ENCODE measurements around the gene SFT2D3. TPM values are rescaled to one million over a fixed set of nuclear protein-coding genes. Genes with fewer than 3 reads are reported as not detected.

The SFT2D3 gene
- polyA plus RNA-seq, 2 of the 4 experiments (the other 2 are of a cell fraction) = 4.5 to 10.4 TPM

GRCh38 chr2:127654084-127654837 is 47.0 kb upstream of the SFT2D3 start:
- CTCF ChIA-PET = interaction anchor here (1.3 to 5.3 kb wide), 4 partner anchors 13 to 457 kb away, joined by 3 to 31 read pairs (median 8); no protein-coding TSS in a partner anchor
- WGBS (ENCODE audit: missing lambda C conversion rate) = 82% methylated on average over 18 of the region's 24 CpGs

DNA sequence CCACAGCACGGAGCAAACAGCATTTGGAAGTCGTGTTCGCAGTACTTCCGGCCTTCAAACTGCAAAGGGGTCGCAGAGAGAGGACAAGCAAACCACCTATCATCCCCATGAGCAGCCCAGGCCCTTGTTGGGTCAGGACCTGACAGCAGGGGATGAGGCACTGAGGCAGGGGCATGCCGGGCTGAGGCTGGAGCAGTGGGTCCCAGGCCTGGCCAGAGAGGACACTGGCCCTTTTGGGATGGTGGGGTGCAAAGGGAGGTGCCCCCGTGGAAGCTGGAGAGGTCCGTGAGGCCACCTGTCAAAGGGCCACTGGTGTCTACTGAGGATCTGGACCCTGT is 46.5 kb upstream of the SFT2D3 start:
- CTCF ChIA-PET = interaction anchor here (1.5 to 5.3 kb wide), 2 partner anchors 16 to 63 kb away, joined by 3 to 31 read pairs; no protein-coding TSS in a partner anchor
- 77% methylated on average over 8 of the region's 8 CpGs for WGBS (ENCODE audit: missing lambda C conversion rate)
- FAIRE-seq = no peak

More at GRCh38 chr2:127654084-127654837, 47.0 kb upstream of the SFT2D3 start:
- no peak for FAIRE-seq
- H3K4me3 ChIP-seq = no peak overlapping the region
- H3K27ac ChIP-seq = no peak overlapping the region
- no peak for TF ChIP-seq MYC (IDR thresholded peaks at IDR 0.05; ENCODE audit: borderline replicate concordance, low read length)
- TF ChIP-seq, protein P1, sequence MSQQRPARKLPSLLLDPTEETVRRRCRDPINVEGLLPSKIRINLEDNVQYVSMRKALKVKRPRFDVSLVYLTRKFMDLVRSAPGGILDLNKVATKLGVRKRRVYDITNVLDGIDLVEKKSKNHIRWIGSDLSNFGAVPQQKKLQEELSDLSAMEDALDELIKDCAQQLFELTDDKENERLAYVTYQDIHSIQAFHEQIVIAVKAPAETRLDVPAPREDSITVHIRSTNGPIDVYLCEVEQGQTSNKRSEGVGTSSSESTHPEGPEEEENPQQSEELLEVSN (IDR thresholded peaks at IDR 0.05; ENCODE audit: borderline replicate concordance, low read depth) = no peak
- no peak for TF ChIP-seq EHMT2 (IDR thresholded peaks at IDR 0.05; ENCODE audit: low read depth)
- TF ChIP-seq RFX5 (IDR thresholded peaks at IDR 0.05) = no peak
- no peak for TF ChIP-seq USF2 (IDR thresholded peaks at IDR 0.05)
- no peak for TF ChIP-seq MAZ (IDR thresholded peaks at IDR 0.05; ENCODE audit: borderline replicate concordance, low read depth, low read length)
- no peak for TF ChIP-seq FOSL2 (IDR thresholded peaks at IDR 0.05)
- TF ChIP-seq FOSL2 (CRISPR knock-in tag; IDR thresholded peaks at IDR 0.05) = no peak
- no peak for TF ChIP-seq CHD2 (IDR thresholded peaks at IDR 0.05; ENCODE audit: low read length, partially characterized antibody)
- TF ChIP-seq CBX8 (IDR thresholded peaks at IDR 0.05) = no peak
- no peak for TF ChIP-seq ESRRA (IDR thresholded peaks at IDR 0.05; ENCODE audit: borderline replicate concordance, low read length)
- no peak for TF ChIP-seq KDM1A (IDR thresholded peaks at IDR 0.05; ENCODE audit: low read depth)
- TF ChIP-seq RCOR1 (IDR thresholded peaks at IDR 0.05; ENCODE audit: low read depth, low read length) = no peak
- no peak for TF ChIP-seq TFCP2L1 (CRISPR knock-in tag; IDR thresholded peaks at IDR 0.05)
- TF ChIP-seq FOXS1 (CRISPR knock-in tag; IDR thresholded peaks at IDR 0.05) = no peak
- no peak for TF ChIP-seq MAFK (IDR thresholded peaks at IDR 0.05; ENCODE audit: partially characterized antibody)
- TF ChIP-seq, protein P2, sequence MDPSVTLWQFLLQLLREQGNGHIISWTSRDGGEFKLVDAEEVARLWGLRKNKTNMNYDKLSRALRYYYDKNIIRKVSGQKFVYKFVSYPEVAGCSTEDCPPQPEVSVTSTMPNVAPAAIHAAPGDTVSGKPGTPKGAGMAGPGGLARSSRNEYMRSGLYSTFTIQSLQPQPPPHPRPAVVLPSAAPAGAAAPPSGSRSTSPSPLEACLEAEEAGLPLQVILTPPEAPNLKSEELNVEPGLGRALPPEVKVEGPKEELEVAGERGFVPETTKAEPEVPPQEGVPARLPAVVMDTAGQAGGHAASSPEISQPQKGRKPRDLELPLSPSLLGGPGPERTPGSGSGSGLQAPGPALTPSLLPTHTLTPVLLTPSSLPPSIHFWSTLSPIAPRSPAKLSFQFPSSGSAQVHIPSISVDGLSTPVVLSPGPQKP (IDR thresholded peaks at IDR 0.05; ENCODE audit: low read depth, low read length) = no peak
- TF ChIP-seq SREBF2 (IDR thresholded peaks at IDR 0.05) = no peak
- no peak for TF ChIP-seq ZNF302 (CRISPR knock-in tag; IDR thresholded peaks at IDR 0.05)
- H3K9me3 ChIP-seq = no peaks in the 10 kb centered on the region
- peaks cover 4% of the 10 kb centered on the region; the same call in 1 of the 3 replicates for H3K4me1 ChIP-seq
- no peak for DNase-seq (ENCODE audit: low read depth in 1 of 2, low spot score in 1 of 2)
- no peak overlapping the region for H3K4me2 ChIP-seq
- ATAC-seq = no peak
- POLR2A ChIA-PET = no interaction called here

More for the DNA sequence above, 46.5 kb upstream of the SFT2D3 start:
- no peak overlapping the region for H3K27ac ChIP-seq
- ATAC-seq (no peak), DNase-seq (ENCODE audit: low read depth in 1 of 2, low spot score in 1 of 2) (no peak)
- POLR2A ChIA-PET = no interaction called here
- no peaks in the 10 kb centered on the region for H3K9me3 ChIP-seq
- H3K4me2 ChIP-seq = no peak overlapping the region
- H3K4me1 ChIP-seq = no peaks in the 10 kb centered on the region
- no peak overlapping the region for H3K4me3 ChIP-seq
- TF ChIP-seq SMC3 (IDR thresholded peaks at IDR 0.05) (no peak), USF2 (IDR thresholded peaks at IDR 0.05) (no peak), HOXB13 (CRISPR knock-in tag; IDR thresholded peaks at IDR 0.05; ENCODE audit: low read depth) (no peak), CHD4 (IDR thresholded peaks at IDR 0.05; ENCODE audit: borderline replicate concordance) (no peak), RFX5 (IDR thresholded peaks at IDR 0.05) (no peak), FOSB (CRISPR knock-in tag; IDR thresholded peaks at IDR 0.05) (no peak)
